T-helper 17 cell (primary cell): Measurements from ENCODE around the gene STARD8. TPM values are rescaled to one million over a fixed set of nuclear protein-coding genes. Genes with fewer than 3 reads are reported as not detected.

ENCODE experiments used
- ATAC-seq: fragments of 150-1000 bp; cut with Tn5 transposase; 2 replicates; pipeline ENCODE4 v1.10.0; 2021; ENCODE audit warnings: mild to moderate bottlenecking, moderate library complexity
- DNase-seq, 3 donors: peaks; one replicate each; pipeline versions ENCODE4 v3.0.0 to v3.0.0-alpha.2; 2020 to 2021
- H3K9me3 ChIP-seq: one replicate; pipeline ENCODE4 v1.7.0; 2013; ENCODE audit warnings: low read length, mild to moderate bottlenecking; ENCODE audit not compliant: control insufficient read depth, poor library complexity, severe bottlenecking
- H3K27ac Mint-ChIP-seq: one replicate; pipeline ENCODE4 v1.8.0; 2022; ENCODE audit warnings: mild to moderate bottlenecking, moderate library complexity, mixed read lengths
- H3K27me3 Mint-ChIP-seq: one replicate; pipeline ENCODE4 v1.8.0; 2022; ENCODE audit warnings: mixed read lengths
- H3K36me3 Mint-ChIP-seq: one replicate; pipeline ENCODE4 v1.8.0; 2022; ENCODE audit warnings: low read depth, mixed read lengths
- H3K4me1 Mint-ChIP-seq: one replicate; pipeline ENCODE4 v1.8.0; 2022; ENCODE audit warnings: mild to moderate bottlenecking, mixed read lengths
- H3K4me3 Mint-ChIP-seq: one replicate; pipeline ENCODE4 v1.8.0; 2022; ENCODE audit warnings: mild to moderate bottlenecking, moderate library complexity, mixed read lengths
- total RNA-seq, 4 donors: library from RNA in 2 of 4; stranded (reverse) in 2 of 4; gene quantifications; one replicate each; pipeline ENCODE4 v1.2.3 and lab custom pipeline; 2022 to 2026

Gene STARD8
- total RNA-seq, 2 donors from 2014 or later: 0.94 to 3.3 TPM

DNA sequence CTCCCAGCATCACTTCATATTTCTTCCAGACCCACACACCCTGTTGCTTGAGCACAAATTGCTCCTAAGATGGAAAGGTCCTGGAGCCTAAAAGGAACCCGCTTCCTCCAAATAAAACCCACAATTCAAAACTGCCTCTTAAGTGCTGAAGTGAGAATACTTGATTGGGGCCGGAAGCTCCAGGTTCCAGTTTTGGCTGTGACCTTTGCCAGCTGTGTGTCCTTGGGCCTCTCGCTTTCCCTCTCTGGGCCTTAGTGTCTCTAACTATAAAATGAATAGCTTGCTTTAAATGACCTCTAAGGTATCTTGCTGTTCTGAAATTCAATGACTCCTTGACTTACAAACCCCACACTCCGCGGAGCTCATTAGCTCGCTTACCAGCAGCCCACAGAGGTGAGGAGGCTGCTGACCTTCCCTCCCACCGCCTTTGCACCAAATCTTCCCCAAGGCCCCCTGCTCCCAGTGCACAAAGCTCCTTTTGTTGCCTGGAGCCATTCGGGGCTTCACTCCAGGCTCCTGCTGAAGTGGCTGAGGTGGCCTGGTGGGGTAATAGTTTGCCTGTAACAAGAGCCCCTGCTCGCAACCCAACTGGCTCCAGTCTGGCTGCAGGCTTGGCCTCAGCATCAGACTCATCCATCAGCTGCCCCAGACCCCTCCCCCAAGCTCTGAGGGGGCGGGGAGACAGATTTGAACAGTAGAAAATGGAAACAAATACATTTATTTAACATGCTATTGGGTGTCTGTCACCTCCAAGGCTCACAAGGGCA, 21.8 kb downstream of the STARD8 start:
- DNase-seq (no peak), ATAC-seq (no peak)
- H3K4me3 Mint-ChIP-seq: no peak overlapping the region
- H3K4me1 Mint-ChIP-seq: no peaks in the 10 kb centered on the region
- H3K27ac Mint-ChIP-seq: no peak overlapping the region
- H3K27me3 Mint-ChIP-seq: no peaks in the 10 kb centered on the region
- H3K36me3 Mint-ChIP-seq: no peaks in the 10 kb centered on the region
- H3K9me3 ChIP-seq: no peaks in the 10 kb centered on the region

DNA sequence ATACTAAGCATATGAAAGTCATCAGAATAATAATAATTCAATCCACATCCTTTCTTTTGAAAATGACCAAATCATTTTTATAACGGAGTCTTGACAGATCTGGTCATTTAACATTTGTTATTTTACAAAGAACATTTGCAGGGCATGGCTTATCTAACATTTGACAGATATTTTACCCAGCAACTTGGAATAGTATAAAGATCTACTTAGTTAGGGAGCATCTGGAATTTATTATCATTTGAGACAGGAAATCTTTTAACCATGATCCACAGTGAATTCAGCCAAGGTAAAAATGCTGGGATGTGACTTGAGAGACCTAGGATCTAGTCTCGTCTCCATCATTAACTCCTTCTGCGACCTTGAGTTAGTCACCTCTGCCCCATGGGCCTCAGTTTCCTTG, 22.4 kb downstream of the STARD8 start:
- DNase-seq: no peak
- no peak for ATAC-seq
- H3K9me3 ChIP-seq: no peaks in the 10 kb centered on the region
- H3K27me3 Mint-ChIP-seq: no peaks in the 10 kb centered on the region
- no peaks in the 10 kb centered on the region for H3K36me3 Mint-ChIP-seq
- H3K4me1 Mint-ChIP-seq: no peaks in the 10 kb centered on the region
- no peak overlapping the region for H3K4me3 Mint-ChIP-seq
- H3K27ac Mint-ChIP-seq: no peak overlapping the region

DNA sequence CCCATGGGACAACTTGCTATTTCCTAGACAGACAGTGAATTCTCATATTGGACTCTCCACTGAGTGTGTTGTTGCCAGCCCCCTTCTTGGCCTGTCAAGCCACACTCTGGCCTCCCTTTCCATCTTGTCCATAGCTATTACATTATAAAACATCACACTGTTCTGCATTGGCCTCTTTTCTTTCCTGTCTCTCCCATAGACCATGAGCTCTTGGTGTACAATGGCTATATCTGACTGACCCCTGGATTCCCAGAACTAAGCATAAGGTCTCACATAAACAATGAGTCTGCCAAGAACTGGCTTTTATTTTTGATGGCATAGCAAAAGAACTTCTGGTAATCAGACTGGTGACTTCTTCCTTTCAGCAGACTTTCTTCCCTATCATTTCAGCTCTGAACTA, 23.8 kb downstream of the STARD8 start:
- DNase-seq (no peak), ATAC-seq (no peak)
- H3K9me3 ChIP-seq: no peaks in the 10 kb centered on the region
- Mint-ChIP-seq H3K27ac (peak overlapping the region; percentile 54), H3K4me1 (no peaks in the 10 kb centered on the region), H3K4me3 (no peak overlapping the region), H3K27me3 (no peaks in the 10 kb centered on the region), H3K36me3 (no peaks in the 10 kb centered on the region)

DNA sequence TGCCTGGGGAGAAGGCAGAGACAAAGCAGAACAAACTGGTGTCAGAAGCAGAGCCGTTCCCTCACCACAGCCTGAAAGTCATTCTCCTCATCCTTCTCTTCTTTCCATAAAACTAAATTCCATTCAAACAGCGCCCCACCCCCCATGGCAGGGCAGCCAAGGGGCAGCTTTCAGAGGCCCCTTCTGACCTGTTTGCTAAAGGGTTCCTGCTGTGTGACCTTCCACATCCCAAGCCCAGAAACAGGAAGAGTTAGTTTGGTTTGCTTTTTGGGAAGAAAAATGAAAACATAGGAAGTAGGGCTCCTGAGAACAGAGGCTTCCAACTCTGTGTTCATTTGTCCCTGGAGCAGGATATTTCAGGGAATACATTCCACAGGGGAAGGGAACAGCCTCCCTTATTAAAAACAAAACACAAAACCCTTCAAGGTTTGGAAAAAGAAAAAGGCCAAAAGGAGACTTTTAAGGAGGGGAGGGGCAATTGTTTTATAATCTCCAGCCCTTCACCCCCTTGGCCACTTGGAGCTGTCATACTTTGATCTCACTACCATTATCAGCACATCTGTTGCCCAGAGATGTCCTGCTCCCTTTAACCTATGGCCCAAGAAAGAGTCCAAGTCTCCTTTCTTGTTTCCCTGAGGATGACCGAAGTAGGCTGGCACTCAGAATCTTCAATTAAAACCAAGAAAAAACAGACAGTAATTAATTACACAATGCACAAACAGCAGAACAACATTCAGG, 25.3 kb downstream of the STARD8 start:
- DNase-seq (no peak), ATAC-seq (no peak)
- H3K27me3 Mint-ChIP-seq: no peaks in the 10 kb centered on the region
- H3K4me3 Mint-ChIP-seq: no peak overlapping the region
- no peaks in the 10 kb centered on the region for H3K36me3 Mint-ChIP-seq
- no peaks in the 10 kb centered on the region for H3K4me1 Mint-ChIP-seq
- no peak overlapping the region for H3K27ac Mint-ChIP-seq
- no peaks in the 10 kb centered on the region for H3K9me3 ChIP-seq

DNA sequence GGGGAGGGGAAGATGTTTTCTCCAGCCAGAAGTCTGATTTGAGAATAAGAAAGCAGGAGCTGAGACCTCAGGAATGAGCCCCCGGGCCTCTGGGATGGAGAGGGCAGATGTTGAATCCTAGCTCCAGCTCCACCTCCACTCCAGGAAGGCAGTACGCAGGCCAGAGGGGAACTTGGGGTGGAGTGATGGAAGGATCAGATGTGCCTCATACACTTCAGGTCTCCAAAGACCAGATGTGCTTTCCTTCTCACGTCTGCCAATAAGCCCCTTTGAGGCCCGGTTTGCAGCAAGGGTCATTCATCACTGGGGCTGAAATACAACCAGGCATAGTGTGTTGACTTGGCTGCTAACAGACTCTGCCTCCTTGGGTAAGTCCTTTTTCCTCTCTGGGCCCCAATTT, 28.1 kb downstream of the STARD8 start:
- Mint-ChIP-seq H3K27me3 (no peaks in the 10 kb centered on the region), H3K4me1 (no peaks in the 10 kb centered on the region), H3K4me3 (no peak overlapping the region), H3K36me3 (no peaks in the 10 kb centered on the region), H3K27ac (no peak overlapping the region)
- no peak for DNase-seq
- ATAC-seq: no peak
- no peaks in the 10 kb centered on the region for H3K9me3 ChIP-seq

DNA sequence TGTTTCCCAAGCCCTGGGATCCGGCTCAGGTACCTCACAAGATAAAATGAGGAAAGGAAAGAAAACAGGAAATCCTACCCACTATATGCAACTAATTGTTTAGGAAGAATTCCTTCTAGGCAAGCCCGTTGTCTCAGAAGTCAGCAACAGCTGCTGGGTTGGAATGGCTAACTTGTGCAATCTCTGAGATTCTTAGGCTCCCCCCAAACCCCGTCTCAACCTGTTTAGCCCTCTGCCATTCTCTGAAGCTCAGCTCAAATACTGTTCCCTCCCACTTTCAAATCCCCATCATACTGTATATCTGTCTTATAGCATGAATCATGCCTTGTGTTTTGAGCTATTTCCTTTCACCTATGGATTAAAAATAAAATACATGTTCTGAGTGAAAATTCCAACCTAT, 28.9 kb downstream of the STARD8 start:
- Mint-ChIP-seq H3K4me1 (no peaks in the 10 kb centered on the region), H3K27ac (no peak overlapping the region)

DNA sequence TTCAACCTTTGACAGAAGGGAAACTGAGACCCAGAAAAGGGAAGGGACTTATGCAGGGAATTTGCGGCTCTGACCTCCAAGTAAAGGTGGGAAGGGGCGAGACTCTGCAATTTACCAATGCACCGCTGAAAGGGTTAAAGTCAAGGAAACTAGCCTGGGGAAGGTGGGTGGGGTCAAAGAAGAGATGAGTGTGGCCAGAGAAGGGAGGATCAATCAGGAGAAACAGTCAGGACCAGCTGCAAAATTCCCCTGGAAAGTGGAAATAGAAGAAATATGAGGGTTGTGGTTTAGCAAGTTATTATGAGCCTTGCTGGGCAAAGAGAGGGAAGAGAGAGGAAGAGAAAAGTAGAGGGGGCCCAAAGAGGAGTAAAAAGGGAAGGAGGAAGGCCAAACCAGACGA, 30.5 kb downstream of the STARD8 start:
- Mint-ChIP-seq H3K36me3 (no peaks in the 10 kb centered on the region), H3K4me3 (no peak overlapping the region), H3K4me1 (no peaks in the 10 kb centered on the region), H3K27me3 (no peaks in the 10 kb centered on the region), H3K27ac (no peak overlapping the region)
- no peaks in the 10 kb centered on the region for H3K9me3 ChIP-seq
- ATAC-seq (no peak), DNase-seq (no peak)

More for the DNA sequence above, 28.9 kb downstream of the STARD8 start:
- no peaks in the 10 kb centered on the region for H3K9me3 ChIP-seq
- ATAC-seq (no peak), DNase-seq (no peak)
- H3K4me3 Mint-ChIP-seq: no peak overlapping the region
- H3K27me3 Mint-ChIP-seq: no peaks in the 10 kb centered on the region
- no peaks in the 10 kb centered on the region for H3K36me3 Mint-ChIP-seq

DNA sequence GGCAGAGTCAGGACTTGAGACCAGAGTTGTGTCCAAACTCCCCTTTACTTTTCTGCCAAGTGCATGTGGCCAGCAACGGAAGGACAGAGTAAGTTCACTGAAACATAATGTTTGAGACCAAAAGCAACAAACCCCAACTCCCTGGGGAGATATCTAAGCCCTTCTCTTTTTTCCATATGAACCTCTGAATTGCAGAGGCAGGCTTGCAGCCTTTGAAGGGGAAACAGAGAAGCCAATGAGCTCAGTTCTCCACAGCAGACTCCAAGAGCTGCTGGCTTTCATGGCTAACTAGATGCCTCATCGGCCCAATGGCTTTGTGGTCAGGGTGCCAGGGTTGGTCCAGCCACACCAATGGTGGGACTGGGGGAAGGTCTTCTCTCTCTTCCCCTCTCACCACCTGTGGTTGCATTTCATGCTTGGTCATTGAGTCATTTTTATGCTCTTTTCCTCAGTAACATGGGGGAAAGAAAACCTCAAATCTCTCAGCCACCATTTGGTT, 34.0 kb downstream of the STARD8 start:
- peaks cover 5% of the 10 kb centered on the region for H3K4me1 Mint-ChIP-seq
- no peak for ATAC-seq
- no peak overlapping the region for H3K27ac Mint-ChIP-seq
- H3K27me3 Mint-ChIP-seq: no peaks in the 10 kb centered on the region
- H3K9me3 ChIP-seq: no peaks in the 10 kb centered on the region
- no peak for DNase-seq
- H3K36me3 Mint-ChIP-seq: no peaks in the 10 kb centered on the region
- H3K4me3 Mint-ChIP-seq: no peak overlapping the region

DNA sequence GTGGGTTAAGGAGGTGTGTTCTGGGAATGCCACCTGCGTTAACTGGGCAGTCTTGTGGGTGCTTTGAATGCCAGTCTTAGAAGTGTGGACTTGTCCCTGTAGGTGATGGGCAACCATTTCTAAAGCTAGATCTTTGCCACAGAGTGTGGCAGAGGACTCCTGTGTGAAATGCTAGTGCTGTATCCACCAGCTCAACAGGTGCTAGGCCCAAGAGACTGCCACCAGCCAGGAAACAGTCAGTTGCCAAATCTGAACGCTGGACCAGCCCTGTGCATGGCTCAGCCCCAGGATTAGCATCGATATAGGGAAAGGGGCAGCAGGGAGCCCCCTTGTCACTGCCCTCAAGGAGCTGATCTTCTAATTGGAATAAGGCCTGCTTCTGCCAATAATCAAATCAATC, 35.3 kb downstream of the STARD8 start:
- H3K27me3 Mint-ChIP-seq: peaks cover 6% of the 10 kb centered on the region

DNA sequence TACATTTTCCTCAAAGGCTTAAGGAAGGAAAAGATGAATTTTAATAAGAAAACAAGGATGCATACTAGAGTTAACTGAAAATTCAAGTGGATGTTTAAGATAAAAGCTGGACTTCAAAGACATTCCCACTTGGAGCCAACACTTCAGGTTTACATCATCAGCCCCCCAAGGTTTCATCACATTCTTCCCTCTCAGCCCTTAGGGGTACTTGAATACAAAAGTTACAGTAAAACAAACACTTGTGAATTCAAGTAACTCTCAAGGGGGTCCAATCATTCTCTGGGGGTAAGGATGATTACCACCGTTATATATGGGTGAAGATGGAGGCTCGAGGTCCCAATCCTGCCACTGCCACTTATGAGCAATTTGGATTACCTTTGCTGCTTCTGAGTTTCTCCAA, 36.1 kb downstream of the STARD8 start:
- DNase-seq: no peak
- peaks cover 9% of the 10 kb centered on the region for H3K27me3 Mint-ChIP-seq
- no peak for ATAC-seq
- no peak overlapping the region for H3K4me3 Mint-ChIP-seq
- H3K9me3 ChIP-seq: no peaks in the 10 kb centered on the region
- H3K4me1 Mint-ChIP-seq: peaks cover 9% of the 10 kb centered on the region
- H3K27ac Mint-ChIP-seq: no peak overlapping the region
- H3K36me3 Mint-ChIP-seq: no peaks in the 10 kb centered on the region

More for the DNA sequence above, 35.3 kb downstream of the STARD8 start:
- DNase-seq: no peak
- peaks cover 9% of the 10 kb centered on the region for H3K4me1 Mint-ChIP-seq
- no peaks in the 10 kb centered on the region for H3K9me3 ChIP-seq
- H3K27ac Mint-ChIP-seq: no peak overlapping the region
- ATAC-seq: no peak
- no peak overlapping the region for H3K4me3 Mint-ChIP-seq
- H3K36me3 Mint-ChIP-seq: no peaks in the 10 kb centered on the region

DNA sequence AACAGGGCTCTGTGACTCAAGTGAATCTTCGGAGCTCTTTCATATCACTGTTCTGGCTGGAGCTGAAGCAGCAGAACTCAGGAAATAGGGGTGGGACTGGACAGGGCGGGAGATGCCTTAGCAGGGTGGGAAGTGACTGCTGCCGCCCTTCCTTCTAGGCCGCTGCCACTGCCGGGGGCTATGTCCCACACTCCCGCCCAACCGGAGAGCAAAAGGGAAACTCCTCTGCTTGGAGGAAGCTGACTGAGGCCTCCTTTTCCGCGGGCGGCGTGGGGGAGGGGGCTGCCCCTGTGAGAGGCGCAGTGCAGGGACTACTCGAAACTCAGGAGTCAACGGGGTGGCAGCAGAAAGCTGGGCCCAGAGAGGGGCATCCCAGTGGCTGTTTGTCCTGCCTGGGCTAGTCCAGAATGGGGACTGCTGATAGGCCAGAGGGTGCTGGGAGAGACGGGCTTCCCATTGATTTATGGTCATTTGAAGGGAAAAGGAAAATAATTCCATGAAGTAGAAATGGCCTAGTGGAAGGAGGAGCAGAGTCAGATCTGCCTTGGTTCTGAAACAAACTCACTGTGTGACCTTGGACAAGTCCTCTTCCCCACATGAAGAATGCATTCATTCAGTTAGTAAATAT, 36.9 kb downstream of the STARD8 start:
- no peak overlapping the region for H3K4me3 Mint-ChIP-seq
- H3K36me3 Mint-ChIP-seq: no peaks in the 10 kb centered on the region
- DNase-seq (no peak), ATAC-seq (no peak)
- H3K27me3 Mint-ChIP-seq: peaks cover 9% of the 10 kb centered on the region
- peaks cover 9% of the 10 kb centered on the region for H3K4me1 Mint-ChIP-seq
- no peaks in the 10 kb centered on the region for H3K9me3 ChIP-seq
- H3K27ac Mint-ChIP-seq: no peak overlapping the region

DNA sequence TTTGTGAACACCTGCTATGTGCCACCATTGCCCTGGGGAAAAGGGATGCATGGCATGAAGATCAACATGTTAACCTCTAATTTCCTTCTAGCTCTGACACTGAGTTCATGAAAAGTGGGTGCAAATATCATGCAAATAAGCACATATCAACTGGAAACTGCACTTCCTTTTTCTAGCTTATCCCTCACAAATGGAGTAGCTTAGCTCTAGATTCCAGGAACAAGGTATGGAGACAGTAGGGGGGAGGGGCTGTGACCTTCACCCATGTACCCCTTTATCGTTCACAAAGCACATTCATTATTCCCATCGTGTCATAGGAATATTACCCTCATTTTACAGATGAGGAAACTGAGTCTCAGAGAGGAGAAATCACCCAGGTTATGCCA, 37.4 kb downstream of the STARD8 start:
- no peak for ATAC-seq
- H3K9me3 ChIP-seq: no peaks in the 10 kb centered on the region

DNA sequence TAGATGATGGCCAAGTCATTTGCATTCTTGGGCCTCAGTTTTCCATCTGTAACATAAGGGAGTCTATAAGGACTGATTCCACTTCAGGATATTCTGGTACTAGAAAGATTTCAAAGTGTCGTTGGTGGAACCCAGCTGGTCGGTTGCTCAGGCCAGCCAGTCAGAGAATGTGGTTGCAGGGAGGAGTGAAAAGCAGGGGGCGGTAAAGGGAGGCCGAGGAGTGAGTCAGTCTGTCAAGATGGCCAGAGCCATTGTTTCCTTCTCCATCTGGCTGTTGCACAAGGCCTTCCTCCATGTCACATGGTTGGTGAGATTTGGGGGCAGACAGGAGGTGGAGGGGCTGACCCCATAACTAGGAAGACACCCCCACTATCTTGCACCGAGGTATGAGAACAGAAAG, 38.2 kb downstream of the STARD8 start:
- Mint-ChIP-seq H3K27ac (no peak overlapping the region), H3K4me1 (peaks cover 11% of the 10 kb centered on the region), H3K4me3 (peak overlapping the region; percentile 77), H3K27me3 (peaks cover 9% of the 10 kb centered on the region), H3K36me3 (no peaks in the 10 kb centered on the region)
- H3K9me3 ChIP-seq: no peaks in the 10 kb centered on the region
- no peak for DNase-seq
- no peak for ATAC-seq

More for the DNA sequence above, 37.4 kb downstream of the STARD8 start:
- Mint-ChIP-seq H3K4me1 (peaks cover 11% of the 10 kb centered on the region), H3K27ac (no peak overlapping the region), H3K27me3 (peaks cover 9% of the 10 kb centered on the region), H3K4me3 (no peak overlapping the region), H3K36me3 (no peaks in the 10 kb centered on the region)
- no peak for DNase-seq
